Colon (tissue), 2 donors: ENCODE results near the gene ZNF830.
"Not testable (repeated sequence)": the region's sequence is repeated elsewhere in the genome, so short reads cannot be mapped to it uniquely, and the experiment has no call there.

Source experiments
- FAIRE-seq: peaks from 2 replicates; lab custom pipeline; 2012; peaks lifted over from hg19 to GRCh38; lab: Jason Lieb, UNC
- donor health status: control.
- donor health status: control.

The ZNF830 gene

GRCh38 chr17:34991606-34992005, 30.3 kb downstream of the ZNF830 start:
- no peak for FAIRE-seq

GRCh38 chr17:34993031-34993430, 31.7 kb downstream of the ZNF830 start:
- FAIRE-seq = no peak

- FAIRE-seq = no peak
These were observed 35.3 kb downstream of the ZNF830 start for GRCh38 chr17:34996422-34997285.

DNA sequence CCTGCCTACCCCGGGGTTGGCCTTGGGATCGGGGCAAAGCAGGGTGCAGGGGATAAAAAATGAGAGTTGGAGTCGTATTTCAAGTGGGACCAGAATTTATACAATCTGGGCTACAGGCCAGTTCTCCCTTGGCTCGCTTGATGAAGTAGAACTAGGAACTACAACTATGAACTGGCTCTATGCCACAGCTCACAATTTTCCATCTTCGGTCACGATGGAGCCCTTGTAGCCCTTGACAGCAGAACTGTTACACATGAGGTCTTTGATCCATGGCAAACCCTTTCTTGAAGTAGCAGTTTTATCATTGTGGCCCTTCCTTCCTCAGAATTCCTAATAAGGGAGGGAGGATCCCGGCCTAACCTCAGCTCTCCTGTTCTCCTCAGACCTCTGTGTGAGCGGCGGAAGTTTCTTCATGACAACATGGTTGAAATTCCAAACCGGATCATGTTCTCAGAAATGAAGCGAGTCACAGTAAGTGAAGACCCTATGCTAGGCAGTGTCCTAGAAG, 36.1 kb downstream of the ZNF830 start:
- FAIRE-seq = no peak

DNA sequence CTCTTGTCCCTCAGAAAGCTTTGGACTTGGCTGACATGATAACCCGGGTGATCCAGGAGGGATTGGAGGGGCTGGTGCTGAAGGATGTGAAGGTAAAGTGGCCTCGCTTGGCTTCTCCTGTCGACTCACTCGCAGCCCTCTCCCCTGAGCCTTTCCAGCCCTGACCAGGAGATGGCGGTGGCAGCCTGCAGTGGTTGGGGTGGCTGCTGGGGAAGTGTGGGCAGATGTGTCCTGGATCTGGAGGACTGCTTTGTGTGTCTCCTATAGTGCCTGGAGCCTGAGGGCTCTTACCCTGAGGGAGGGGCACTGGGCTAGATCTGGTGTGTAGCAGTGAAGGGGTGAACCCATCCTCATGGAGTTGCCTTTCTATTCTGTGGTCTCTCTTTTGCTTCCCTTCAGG, 36.9 kb downstream of the ZNF830 start:
- no peak for FAIRE-seq

GRCh38 chr17:34999456-34999855, 38.1 kb downstream of the ZNF830 start:
- FAIRE-seq = no peak

DNA sequence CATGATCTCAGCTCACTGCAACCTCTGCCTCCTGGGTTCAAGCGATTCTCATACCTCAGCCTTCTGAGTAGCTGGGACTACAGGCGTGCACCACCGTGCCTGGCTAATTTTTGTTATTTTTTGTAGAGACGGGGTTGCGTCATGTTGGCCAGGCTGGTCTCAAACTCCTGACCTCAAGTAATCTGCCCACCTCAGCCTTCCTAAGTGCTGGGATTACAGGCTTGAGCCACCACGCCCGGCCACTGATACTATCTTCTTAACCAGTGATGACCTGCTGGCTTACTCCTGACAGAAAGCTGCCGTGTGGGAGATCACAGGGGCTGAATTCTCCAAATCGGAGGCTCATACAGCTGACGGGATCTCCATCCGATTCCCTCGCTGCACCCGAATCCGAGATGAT, 39.6 kb downstream of the ZNF830 start:
- not testable (repeated sequence) for FAIRE-seq

GRCh38 chr17:35001549-35001948, 40.2 kb downstream of the ZNF830 start:
- no peak for FAIRE-seq

GRCh38 chr17:35002876-35003551, 41.7 kb downstream of the ZNF830 start:
- no peak for FAIRE-seq

DNA sequence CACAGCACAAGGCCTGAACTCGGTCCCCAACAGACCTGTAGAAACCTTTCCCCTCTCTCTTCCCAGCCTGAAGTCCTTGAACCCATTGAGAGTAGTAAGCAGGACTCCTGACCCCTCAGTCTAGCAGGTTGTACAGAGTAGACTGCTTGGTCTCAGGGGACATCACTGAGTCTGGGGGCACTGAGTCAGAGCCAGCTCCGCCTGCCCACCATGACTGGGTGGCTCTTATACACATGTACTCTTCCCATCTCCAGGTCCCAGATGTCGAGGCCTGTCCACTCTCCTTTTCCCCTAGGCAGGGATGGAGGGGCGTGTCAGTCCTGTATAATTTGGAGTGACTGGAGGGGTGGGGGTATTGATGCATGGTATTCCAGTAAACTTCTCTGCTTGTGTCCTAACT, 42.4 kb downstream of the ZNF830 start:
- FAIRE-seq = no peak

GRCh38 chr17:35006345-35006744, 45.0 kb downstream of the ZNF830 start:
- FAIRE-seq = no peak

DNA sequence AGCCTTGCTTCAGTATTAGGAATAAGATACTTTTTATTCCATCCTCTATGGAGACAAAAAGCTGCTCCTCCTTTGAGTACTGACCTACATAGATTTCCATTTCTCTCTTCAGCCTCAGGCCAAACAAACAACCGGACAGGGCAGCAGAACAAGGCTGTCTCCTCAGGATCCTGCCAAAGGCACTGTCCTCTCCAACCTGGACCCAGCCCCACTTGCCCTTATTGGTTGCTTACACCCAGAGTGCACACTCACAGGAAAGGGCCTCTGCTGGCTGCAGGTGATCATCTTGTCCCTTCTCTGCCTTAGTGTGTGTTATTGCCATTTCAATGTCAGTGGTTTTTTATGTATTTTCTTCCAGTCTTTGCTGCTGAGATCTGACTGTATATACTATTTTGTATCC, 45.6 kb downstream of the ZNF830 start:
- no peak for FAIRE-seq

DNA sequence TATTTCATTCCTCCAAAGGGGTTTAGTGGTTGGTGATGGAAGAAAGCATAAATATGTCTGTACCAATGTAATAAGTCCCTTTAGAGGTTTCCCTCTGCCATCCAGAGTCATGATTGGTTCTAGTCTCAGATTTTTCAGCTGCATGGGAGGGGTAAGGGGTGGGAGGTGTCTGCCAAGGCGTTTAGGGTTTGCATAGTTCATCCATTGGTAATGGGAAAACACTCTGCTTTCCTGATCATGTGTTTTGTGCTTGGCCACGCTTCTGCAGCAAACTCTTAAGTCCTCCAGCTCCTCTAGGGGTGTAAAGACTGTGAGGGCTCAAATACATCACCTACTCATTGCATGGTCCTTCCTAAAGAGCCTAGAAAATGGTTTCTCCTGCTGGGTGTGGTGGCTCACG, 48.8 kb downstream of the ZNF830 start:
- FAIRE-seq = no peak

DNA sequence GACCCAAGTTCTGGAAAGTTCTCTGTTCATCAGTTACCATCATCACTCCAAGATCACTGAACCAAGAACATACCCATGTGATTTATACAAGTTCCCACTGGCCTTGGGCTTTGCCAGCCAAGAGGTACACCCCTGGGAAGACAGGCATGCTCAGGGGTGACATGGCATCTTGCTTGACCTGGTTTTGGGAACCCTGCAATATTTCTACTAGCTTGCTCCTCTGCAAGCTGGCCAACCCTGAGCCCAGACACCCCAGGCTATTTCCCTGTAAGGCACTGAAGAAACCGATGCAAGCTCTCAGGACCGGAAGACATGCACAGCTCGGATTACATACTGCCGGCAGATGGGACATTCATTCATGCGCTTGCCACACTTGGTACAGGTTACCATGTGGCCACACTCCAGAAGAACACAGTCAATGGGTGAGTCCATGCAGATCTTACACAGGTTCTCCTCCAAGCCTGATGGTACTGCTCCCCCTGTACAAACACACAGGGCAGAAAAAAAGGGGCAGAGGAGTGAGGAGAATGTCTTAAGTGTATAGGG, 50.4 kb downstream of the ZNF830 start:
- FAIRE-seq = no peak
